Smooth muscle cell (in vitro differentiated cells): ENCODE results near the gene ADAMTS15. TPM values are rescaled to one million over a fixed set of nuclear protein-coding genes. Genes with fewer than 3 reads are reported as not detected.

Source experiments
- DNase-seq: peaks from one replicate; lab custom pipeline; 2025; ENCODE audit not compliant: unreplicated experiment; lab: John Stamatoyannopoulos, UW
- H2AFZ ChIP-seq: fragments of 200-600 bp; sonication (generic); 2 replicates; pipeline ENCODE4 v1.6.0; 2016; ENCODE audit warnings: antibody characterized with exemption, low read depth, mild to moderate bottlenecking
- H3F3A ChIP-seq: fragments of 200-600 bp; sonication (generic); 2 replicates; pipeline ENCODE4 v1.6.0; 2017; ENCODE audit warnings: antibody characterized with exemption, low read depth
- H3K27ac ChIP-seq: fragments of 200-600 bp; sonication (generic); 2 replicates; pipeline ENCODE4 v1.5.1; 2016; ENCODE audit warnings: low read depth, mild to moderate bottlenecking
- H3K27me3 ChIP-seq: fragments of 200-600 bp; sonication (generic); 2 replicates; pipeline ENCODE4 v1.6.1; 2016; ENCODE audit warnings: low read depth, mild to moderate bottlenecking
- H3K36me3 ChIP-seq: fragments of 200-600 bp; sonication (generic); 2 replicates; pipeline ENCODE4 v1.5.1; 2016; ENCODE audit warnings: low read depth
- H3K4me1 ChIP-seq: fragments of 200-600 bp; sonication (generic); 2 replicates; pipeline ENCODE4 v1.5.1; 2016; ENCODE audit warnings: low read depth
- H3K4me2 ChIP-seq: fragments of 200-600 bp; sonication (generic); 2 replicates; pipeline ENCODE4 v1.6.0; 2016; ENCODE audit warnings: mild to moderate bottlenecking
- H3K4me3 ChIP-seq: fragments of 200-600 bp; sonication (generic); 2 replicates; pipeline ENCODE4 v1.5.1; 2016; ENCODE audit warnings: mild to moderate bottlenecking
- H3K79me2 ChIP-seq: fragments of 200-600 bp; sonication (generic); 2 replicates; pipeline ENCODE4 v1.6.0; 2016; ENCODE audit warnings: low read depth, mild to moderate bottlenecking
- H3K9ac ChIP-seq: fragments of 200-600 bp; sonication (generic); 2 replicates; pipeline ENCODE4 v1.6.0; 2016; ENCODE audit warnings: low read depth
- H3K9me3 ChIP-seq: fragments of 200-600 bp; sonication (generic); replicated peaks from 2 replicates; pipeline ENCODE4 v1.5.1; 2016; ENCODE audit warnings: low read depth
- H4K20me1 ChIP-seq: fragments of 200-600 bp; sonication (generic); 2 replicates; pipeline ENCODE4 v1.6.0; 2016; ENCODE audit warnings: low read depth
- WGBS: methylation state at CpG from one replicate; pipeline ENCODE4 v1.1.7; 2016; ENCODE audit warnings: low lambda C conversion rate; 5-methylcytosine and 5-hydroxymethylcytosine counted together
- polyA plus RNA-seq: library from polyadenylated mRNA; unstranded; fragments of >200 nt; fragmentation: Nextera tagmentation; extraction: Ambion mirVana; gene quantifications from 2 replicates; pipeline ENCODE4 v1.2.1, GENCODE V29; 2016
- total RNA-seq: library from RNA; depleted of rRNA; stranded (reverse); fragments of >200 nt; gene quantifications from 2 replicates; pipeline ENCODE4 v1.2.3, GENCODE V29; 2014
- TF ChIP-seq, protein P1 (sequence below): fragments of 200-600 bp; sonication (generic); IDR thresholded peaks from 2 replicates; pipeline ENCODE4 v1.5.1; 2017; ENCODE audit warnings: borderline replicate concordance, mild to moderate bottlenecking, antibody characterized with exemption; ENCODE audit not compliant: insufficient read depth, poor library complexity, severe bottlenecking

Gene ADAMTS15
- total and polyA plus RNA-seq, 2 experiments from 2014 or later: 1.4 to 3.4 TPM

DNA sequence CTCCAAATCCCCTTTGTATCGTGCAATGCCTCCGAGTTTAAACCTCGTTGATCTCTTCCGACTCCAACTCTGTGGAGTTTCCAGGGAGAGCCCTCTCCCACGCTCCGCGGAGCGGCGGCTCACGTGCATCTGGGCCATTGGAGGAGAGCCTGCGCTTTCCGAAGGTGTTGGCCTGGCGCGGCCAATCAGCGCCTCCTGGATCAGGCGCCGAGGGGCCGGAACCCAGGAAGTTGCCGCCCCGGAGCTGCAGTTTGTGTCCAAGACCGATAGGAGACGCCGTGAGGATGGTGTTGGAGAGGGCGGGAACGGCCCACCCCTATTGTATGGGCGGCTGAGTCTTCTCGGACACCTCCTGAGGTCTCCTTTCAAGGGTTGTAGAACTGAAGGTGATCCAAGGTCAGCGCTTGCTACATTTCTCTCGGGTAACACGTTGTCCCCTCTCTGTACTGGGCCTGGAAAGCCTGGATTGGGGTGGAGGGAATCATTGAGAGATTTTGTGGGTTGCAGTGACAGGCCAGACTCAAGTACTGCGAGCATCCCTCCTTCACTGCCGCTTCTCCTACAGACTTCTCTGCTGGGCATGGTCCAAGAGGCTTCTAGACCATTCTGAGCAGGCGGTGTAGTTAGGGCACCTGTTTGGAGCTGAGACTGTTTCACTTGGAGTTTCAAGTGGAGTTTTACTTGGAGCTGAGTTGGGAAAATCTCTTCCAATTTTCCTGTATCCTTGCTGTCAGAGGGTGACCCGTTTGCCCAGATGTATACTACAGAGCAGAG lies 1.7 kb downstream of the ADAMTS15 start:
- no peak overlapping the region for H3K9ac ChIP-seq

DNA sequence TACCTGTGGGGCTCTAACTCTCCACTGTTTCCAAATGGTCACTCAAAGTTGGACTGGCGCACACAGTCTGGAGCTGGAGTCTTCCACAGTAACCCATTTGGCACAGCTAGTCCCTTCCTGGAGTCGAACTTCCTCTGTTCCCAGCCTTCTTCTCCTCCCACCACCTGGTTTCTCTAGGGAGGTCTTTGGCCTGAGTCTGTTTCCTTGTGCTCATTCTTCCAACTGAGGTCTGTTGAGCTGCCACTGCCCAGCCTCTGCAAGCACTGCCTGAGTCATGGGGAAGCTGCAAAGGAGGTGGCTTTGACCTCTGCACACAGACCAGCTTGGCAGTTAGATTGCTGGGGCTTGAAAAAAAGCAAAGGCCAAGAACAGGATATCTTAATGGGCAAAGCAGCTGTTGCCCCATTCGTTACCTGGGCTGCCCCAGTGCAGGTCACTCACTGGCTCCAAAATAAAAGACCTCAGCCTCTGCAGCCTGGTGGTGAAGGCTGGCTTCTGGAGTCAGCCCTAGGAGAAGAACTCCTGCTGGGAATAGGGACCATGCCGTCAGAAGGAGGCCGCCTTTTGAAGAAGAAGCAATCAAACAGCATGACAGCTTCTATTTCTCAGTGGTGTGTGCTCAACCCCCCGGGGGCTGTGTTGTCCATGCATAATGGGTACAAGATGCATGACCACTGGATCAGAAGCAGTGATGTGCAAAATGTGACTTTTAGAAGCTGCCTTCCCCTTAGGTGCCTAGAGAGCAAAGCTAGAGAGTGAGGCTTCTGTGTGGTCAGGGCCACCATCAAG lies 3.0 kb downstream of the ADAMTS15 start:
- no peak overlapping the region for H3K9ac ChIP-seq
- H3K4me2 ChIP-seq: peak overlapping the region; percentile 87
- TF ChIP-seq, protein P1, sequence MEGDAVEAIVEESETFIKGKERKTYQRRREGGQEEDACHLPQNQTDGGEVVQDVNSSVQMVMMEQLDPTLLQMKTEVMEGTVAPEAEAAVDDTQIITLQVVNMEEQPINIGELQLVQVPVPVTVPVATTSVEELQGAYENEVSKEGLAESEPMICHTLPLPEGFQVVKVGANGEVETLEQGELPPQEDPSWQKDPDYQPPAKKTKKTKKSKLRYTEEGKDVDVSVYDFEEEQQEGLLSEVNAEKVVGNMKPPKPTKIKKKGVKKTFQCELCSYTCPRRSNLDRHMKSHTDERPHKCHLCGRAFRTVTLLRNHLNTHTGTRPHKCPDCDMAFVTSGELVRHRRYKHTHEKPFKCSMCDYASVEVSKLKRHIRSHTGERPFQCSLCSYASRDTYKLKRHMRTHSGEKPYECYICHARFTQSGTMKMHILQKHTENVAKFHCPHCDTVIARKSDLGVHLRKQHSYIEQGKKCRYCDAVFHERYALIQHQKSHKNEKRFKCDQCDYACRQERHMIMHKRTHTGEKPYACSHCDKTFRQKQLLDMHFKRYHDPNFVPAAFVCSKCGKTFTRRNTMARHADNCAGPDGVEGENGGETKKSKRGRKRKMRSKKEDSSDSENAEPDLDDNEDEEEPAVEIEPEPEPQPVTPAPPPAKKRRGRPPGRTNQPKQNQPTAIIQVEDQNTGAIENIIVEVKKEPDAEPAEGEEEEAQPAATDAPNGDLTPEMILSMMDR: no peak
- H4K20me1 ChIP-seq: no peaks in the 10 kb centered on the region
- H3F3A ChIP-seq: no peaks in the 10 kb centered on the region
- H3K36me3 ChIP-seq: no peaks in the 10 kb centered on the region
- peaks cover 7% of the 10 kb centered on the region for H3K79me2 ChIP-seq
- peaks cover 9% of the 10 kb centered on the region for H3K27me3 ChIP-seq
- DNase-seq: no peak
- 81% methylated on average over 6 of the region's 6 CpGs for WGBS
- H3K9me3 ChIP-seq: no peaks in the 10 kb centered on the region
- H3K27ac ChIP-seq: no peak overlapping the region
- peaks cover 10% of the 10 kb centered on the region for H3K4me1 ChIP-seq
- no peak overlapping the region for H3K4me3 ChIP-seq
- no peak overlapping the region for H2AFZ ChIP-seq

More for the DNA sequence above, 1.7 kb downstream of the ADAMTS15 start:
- Histone ChIP-seq H3K27me3 (peaks cover 9% of the 10 kb centered on the region), H2AFZ (peak overlapping the region; percentile 2), H3K27ac (no peak overlapping the region), H3K4me2 (peak overlapping the region; percentile 87), H3K36me3 (no peaks in the 10 kb centered on the region), H4K20me1 (no peaks in the 10 kb centered on the region), H3F3A (no peaks in the 10 kb centered on the region), H3K4me1 (peaks cover 10% of the 10 kb centered on the region), H3K4me3 (peak overlapping the region; percentile 53), H3K9me3 (no peaks in the 10 kb centered on the region), H3K79me2 (peaks cover 7% of the 10 kb centered on the region)
- WGBS: 20% methylated on average over 34 of the region's 34 CpGs
- peak; percentile 50 for DNase-seq
- TF ChIP-seq, protein P1: peak; percentile 49

DNA sequence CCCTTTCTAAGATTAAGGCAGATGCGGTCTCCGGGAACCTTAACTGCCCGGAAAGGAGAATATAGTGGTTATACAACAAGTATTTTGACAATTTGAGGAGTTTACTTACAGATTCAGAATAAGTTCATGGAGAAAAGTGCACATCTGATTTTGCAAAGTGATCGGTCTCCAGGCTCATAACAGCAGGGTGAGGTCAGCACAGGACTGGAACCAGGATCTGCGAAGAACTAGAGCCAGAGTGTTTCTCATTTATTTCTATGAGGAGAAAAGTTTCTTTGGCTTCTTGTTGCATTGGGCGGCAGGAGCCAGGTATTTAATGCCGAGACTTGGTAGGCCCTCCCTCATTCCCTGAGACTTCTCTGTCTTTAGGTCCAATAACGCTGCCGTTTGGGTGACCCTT lies 3.7 kb downstream of the ADAMTS15 start:
- H4K20me1 ChIP-seq: no peaks in the 10 kb centered on the region
- no peak overlapping the region for H3K4me3 ChIP-seq
- H2AFZ ChIP-seq: no peak overlapping the region
- H3K79me2 ChIP-seq: peaks cover 7% of the 10 kb centered on the region
- TF ChIP-seq, protein P1: no peak
- H3K4me1 ChIP-seq: peaks cover 10% of the 10 kb centered on the region
- H3K9me3 ChIP-seq: no peaks in the 10 kb centered on the region
- no peak overlapping the region for H3K27ac ChIP-seq
- H3K4me2 ChIP-seq: no peak overlapping the region
- H3F3A ChIP-seq: no peaks in the 10 kb centered on the region
- WGBS: 90% methylated on average over 9 of the region's 9 CpGs
- no peak overlapping the region for H3K9ac ChIP-seq
- H3K36me3 ChIP-seq: no peaks in the 10 kb centered on the region
- no peak for DNase-seq
- H3K27me3 ChIP-seq: peaks cover 9% of the 10 kb centered on the region
